GM10248 (cell line): ENCODE results near the gene GPR156.

Experiments used
- CTCF ChIA-PET: fragments of 300-600 bp; sonication (Branson Sonifier 250); formaldehyde crosslinking; extraction: SDS; loops from one replicate; lab custom pipeline; 2021; ENCODE audit warnings: antibody characterized with exemption; lab: Yijun Ruan, JAX
- POLR2A ChIA-PET: fragments of 350-650 bp; sonication (Branson Sonifier 250); formaldehyde crosslinking; extraction: SDS; loops from one replicate; lab custom pipeline; 2020; ENCODE audit warnings: antibody characterized with exemption; lab: Yijun Ruan, JAX
- DNase-seq: peaks from one replicate; pipeline ENCODE4 v3.0.0; 2012; ENCODE audit errors: extremely low spot score
- TF ChIP-seq, protein P1 (sequence below): IDR thresholded peaks from 2 replicates; pipeline ENCODE4 v1.5.1; 2012; ENCODE audit warnings: mild to moderate bottlenecking, low read depth; ENCODE audit errors: extremely low read depth, missing control alignments, control extremely low read depth

Gene GPR156

DNA sequence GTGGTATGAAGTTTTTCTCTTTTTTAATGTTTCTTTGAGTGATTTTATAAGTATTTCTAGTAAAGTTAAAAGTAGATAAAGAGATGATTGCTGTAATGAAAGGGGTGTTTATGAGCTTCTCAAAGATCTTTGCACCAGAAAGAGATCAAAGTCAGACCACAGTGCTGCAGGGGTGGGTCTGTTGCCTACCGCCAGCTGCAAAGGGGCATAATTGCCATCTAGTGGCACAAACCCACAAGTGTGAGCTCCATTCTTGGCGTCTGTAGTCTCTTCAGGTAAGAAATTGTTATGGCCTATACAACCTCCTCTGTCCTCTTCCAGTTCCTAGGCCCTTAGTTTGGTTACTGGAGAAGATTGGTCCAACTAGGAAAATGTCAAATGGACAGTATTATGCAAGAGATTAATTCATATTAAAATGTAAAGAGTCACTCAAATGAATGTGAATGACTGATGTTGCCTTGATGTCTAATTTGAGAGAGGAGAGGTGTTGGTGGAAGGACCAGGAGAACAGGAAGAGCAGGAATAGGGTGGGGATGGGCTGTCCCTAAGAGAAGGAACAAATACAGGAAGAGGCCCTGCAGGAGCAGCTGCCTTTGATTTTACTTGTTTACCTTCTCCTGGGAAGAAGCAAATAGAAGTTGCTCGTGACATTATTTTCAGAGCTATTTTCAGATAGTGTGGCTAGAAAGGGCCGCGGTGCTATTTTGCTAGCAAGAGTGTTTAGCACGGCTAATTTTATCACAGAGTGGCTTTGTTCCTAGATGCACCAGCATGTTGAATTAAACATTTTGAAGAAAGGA lies 137.8 kb downstream of the GPR156 start:
- TF ChIP-seq, protein P1, sequence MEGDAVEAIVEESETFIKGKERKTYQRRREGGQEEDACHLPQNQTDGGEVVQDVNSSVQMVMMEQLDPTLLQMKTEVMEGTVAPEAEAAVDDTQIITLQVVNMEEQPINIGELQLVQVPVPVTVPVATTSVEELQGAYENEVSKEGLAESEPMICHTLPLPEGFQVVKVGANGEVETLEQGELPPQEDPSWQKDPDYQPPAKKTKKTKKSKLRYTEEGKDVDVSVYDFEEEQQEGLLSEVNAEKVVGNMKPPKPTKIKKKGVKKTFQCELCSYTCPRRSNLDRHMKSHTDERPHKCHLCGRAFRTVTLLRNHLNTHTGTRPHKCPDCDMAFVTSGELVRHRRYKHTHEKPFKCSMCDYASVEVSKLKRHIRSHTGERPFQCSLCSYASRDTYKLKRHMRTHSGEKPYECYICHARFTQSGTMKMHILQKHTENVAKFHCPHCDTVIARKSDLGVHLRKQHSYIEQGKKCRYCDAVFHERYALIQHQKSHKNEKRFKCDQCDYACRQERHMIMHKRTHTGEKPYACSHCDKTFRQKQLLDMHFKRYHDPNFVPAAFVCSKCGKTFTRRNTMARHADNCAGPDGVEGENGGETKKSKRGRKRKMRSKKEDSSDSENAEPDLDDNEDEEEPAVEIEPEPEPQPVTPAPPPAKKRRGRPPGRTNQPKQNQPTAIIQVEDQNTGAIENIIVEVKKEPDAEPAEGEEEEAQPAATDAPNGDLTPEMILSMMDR = peak; percentile 31
- ChIA-PET CTCF (interaction anchor here (0.9 to 1.5 kb wide), 7 partner anchors 11 to 1263 kb away, joined by 3 to 4 read pairs (median 3); no protein-coding TSS in a partner anchor), POLR2A (no interaction called here)
- peak; percentile 27 for DNase-seq

DNA sequence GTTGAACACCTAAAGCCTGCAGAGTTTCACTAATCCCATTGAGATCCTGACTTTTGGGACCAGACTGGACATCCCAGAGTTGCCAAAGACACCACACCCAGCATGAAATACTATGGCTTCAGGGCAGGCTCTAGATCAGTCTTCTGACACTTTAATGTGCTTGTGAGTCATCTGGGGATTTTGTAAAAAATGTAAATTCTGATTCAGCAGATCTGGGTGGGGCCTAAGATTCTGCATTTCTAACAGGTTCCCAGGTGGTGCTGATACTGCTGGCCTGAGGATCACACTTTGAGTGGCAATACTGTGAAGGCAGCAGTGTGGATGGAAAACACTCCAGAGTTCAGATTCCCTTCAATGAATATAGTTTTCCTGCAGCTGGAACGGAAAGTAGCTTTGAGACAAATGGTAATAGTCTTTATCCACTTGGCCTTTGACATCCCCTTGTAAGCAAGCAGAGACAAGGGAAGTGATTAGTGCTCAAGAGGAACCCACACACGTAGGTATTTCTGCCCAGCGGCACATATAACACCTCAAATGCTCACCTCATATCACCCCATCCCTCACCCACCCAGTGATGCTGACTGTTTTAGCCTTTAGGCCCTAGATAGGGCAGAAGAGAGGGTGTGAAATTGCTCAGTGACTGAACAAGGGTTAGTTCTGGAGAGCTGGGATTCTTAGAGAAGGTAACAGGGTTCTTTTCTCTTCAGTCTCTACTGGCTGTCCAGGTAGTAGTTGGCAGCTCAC lies 139.3 kb downstream of the GPR156 start:
- CTCF ChIA-PET = interaction anchor here (0.9 to 1.5 kb wide), 6 partner anchors 11 to 20 kb away, joined by 3 to 4 read pairs (median 3); no protein-coding TSS in a partner anchor
- POLR2A ChIA-PET = no interaction called here
- DNase-seq = no peak
- TF ChIP-seq, protein P1 = no peak

GRCh38 chr3:120144267-120144666 lies 140.8 kb downstream of the GPR156 start:
- ChIA-PET POLR2A (no interaction called here), CTCF (interaction anchor here (1.2 kb wide), 3 partner anchors 9 to 13 kb away, joined by 3 to 4 read pairs (median 3); no protein-coding TSS in a partner anchor)
- no peak for DNase-seq
- TF ChIP-seq, protein P1 = no peak

GRCh38 chr3:120143676-120144075 lies 141.3 kb downstream of the GPR156 start:
- ChIA-PET CTCF (interaction anchor here (1.2 kb wide), 1 partner anchor 13 kb away, joined by 4 read pairs; no protein-coding TSS in a partner anchor), POLR2A (no interaction called here)
- no peak for DNase-seq
- TF ChIP-seq, protein P1 = no peak

GRCh38 chr3:120142236-120142635 lies 142.8 kb downstream of the GPR156 start:
- CTCF ChIA-PET = no interaction called here
- DNase-seq = no peak
- TF ChIP-seq, protein P1 = no peak
- POLR2A ChIA-PET = no interaction called here

GRCh38 chr3:120140098-120140742 lies 144.8 kb downstream of the GPR156 start:
- no peak for DNase-seq
- CTCF ChIA-PET = interaction anchor here (1.5 kb wide), 1 partner anchor 19 kb away, joined by 6 read pairs; no protein-coding TSS in a partner anchor
- POLR2A ChIA-PET = no interaction called here
- TF ChIP-seq, protein P1 = no peak
